Ramos (cell line): ENCODE data around the gene ABHD2.

ENCODE experiments used
- in situ Hi-C: fragments of 300-500 bp; cut with MboI; formaldehyde crosslinking; loops from one replicate; pipeline ENCODE4 v1.14.3; 2022; ENCODE audit warnings: low sequenced_read_pairs; ENCODE audit not compliant: unreplicated experiment

The ABHD2 gene

GRCh38 chr15:89157061-89157460 is 68.8 kb downstream of the ABHD2 start:
- in situ Hi-C loops = no loop called here

GRCh38 chr15:89157918-89158564 is 69.8 kb downstream of the ABHD2 start:
- in situ Hi-C loops = no loop called here

GRCh38 chr15:89161666-89162065 is 73.4 kb downstream of the ABHD2 start:
- in situ Hi-C loops = no loop called here

- in situ Hi-C loops = no loop called here
Measured at GRCh38 chr15:89163271-89164055, 75.2 kb downstream of the ABHD2 start.

GRCh38 chr15:89164712-89165211 is 76.5 kb downstream of the ABHD2 start:
- in situ Hi-C loops = no loop called here

- in situ Hi-C loops = no loop called here
Measured at GRCh38 chr15:89165677-89166076, 77.4 kb downstream of the ABHD2 start.

GRCh38 chr15:89167267-89168176 is 79.3 kb downstream of the ABHD2 start:
- in situ Hi-C loops = no loop called here

- in situ Hi-C loops = no loop called here
Measured at GRCh38 chr15:89168316-89168833, 80.1 kb downstream of the ABHD2 start.

- in situ Hi-C loops = no loop called here
Measured at GRCh38 chr15:89170364-89170763, 82.1 kb downstream of the ABHD2 start.

GRCh38 chr15:89171136-89172072 is 83.1 kb downstream of the ABHD2 start:
- in situ Hi-C loops = no loop called here

- in situ Hi-C loops = no loop called here
Measured at GRCh38 chr15:89172921-89173320, 84.7 kb downstream of the ABHD2 start.

GRCh38 chr15:89174476-89174875 is 86.2 kb downstream of the ABHD2 start:
- in situ Hi-C loops = no loop called here

- in situ Hi-C loops = loop anchor here (5.0 kb wide), 1 partner anchor 118 kb away; no protein-coding TSS in a partner anchor
Measured at GRCh38 chr15:89175617-89176191, 87.4 kb downstream of the ABHD2 start.

GRCh38 chr15:89177116-89177515 is 88.9 kb downstream of the ABHD2 start:
- in situ Hi-C loops = loop anchor here (5.0 kb wide), 1 partner anchor 120 kb away; no protein-coding TSS in a partner anchor

GRCh38 chr15:89177633-89178306 is 89.5 kb downstream of the ABHD2 start:
- in situ Hi-C loops = loop anchor here (5.0 kb wide), 1 partner anchor 120 kb away; no protein-coding TSS in a partner anchor

- in situ Hi-C loops = loop anchor here (5.0 kb wide), 1 partner anchor 121 kb away; no protein-coding TSS in a partner anchor
Measured at GRCh38 chr15:89178307-89178977, 90.2 kb downstream of the ABHD2 start.
